SJCRH30 (cell line): ENCODE measurements around the gene NPPA. TPM values are rescaled to one million over a fixed set of nuclear protein-coding genes. Genes with fewer than 3 reads are reported as not detected.
A peak's percentile ranks its signal among the peaks of the same experiment; 100 is the strongest.

Source experiments
- DNase-seq, 2 experiments: peaks; one replicate each; pipeline ENCODE4 v3.0.0-alpha.2; 2015 to 2020
- H3K27ac ChIP-seq: fragments of 250-450 bp; sonication (Bioruptor Pico); 2 replicates; pipeline ENCODE4 v1.5.1; 2020; ENCODE audit warnings: mild to moderate bottlenecking, moderate library complexity
- H3K27me3 ChIP-seq: fragments of 250-450 bp; sonication (Bioruptor Pico); 2 replicates; pipeline ENCODE4 v1.5.1; 2020; ENCODE audit warnings: mild to moderate bottlenecking, moderate library complexity
- H3K36me3 ChIP-seq: fragments of 250-450 bp; sonication (Bioruptor Pico); 2 replicates; pipeline ENCODE4 v1.5.1; 2020; ENCODE audit warnings: mild to moderate bottlenecking, moderate library complexity
- H3K4me1 ChIP-seq: fragments of 250-450 bp; sonication (Bioruptor Pico); 2 replicates; pipeline ENCODE4 v1.5.1; 2020; ENCODE audit warnings: mild to moderate bottlenecking, moderate library complexity
- H3K4me3 ChIP-seq: fragments of 250-450 bp; sonication (Bioruptor Pico); 2 replicates; pipeline ENCODE4 v1.5.1; 2020; ENCODE audit warnings: mild to moderate bottlenecking, moderate library complexity
- H3K9me3 ChIP-seq: fragments of 250-450 bp; sonication (Bioruptor Pico); replicated peaks from 2 replicates; pipeline ENCODE4 v1.5.1; 2020; ENCODE audit warnings: mild to moderate bottlenecking, moderate library complexity
- total RNA-seq: library from RNA; depleted of rRNA; stranded (reverse); fragments of >200 nt; shearing (Covaris generic); gene quantifications from 2 replicates; pipeline ENCODE4 v1.2.3, GENCODE V29; 2014

The NPPA gene
- total RNA-seq, 1 experiment from 2014 or later = 0.61 TPM

GRCh38 chr1:11860083-11860482, 12.5 kb upstream of the NPPA start:
- Histone ChIP-seq H3K4me3 (no peak overlapping the region), H3K9me3 (0 out of 2 replicates have a peak, but pooled peaks cover 5% of the 10 kb centered on the region), H3K36me3 (no peaks in the 10 kb centered on the region), H3K4me1 (peaks cover 33% of the 10 kb centered on the region), H3K27ac (no peak overlapping the region; the same call in 1 of the 2 replicates), H3K27me3 (peaks cover 5% of the 10 kb centered on the region; the same call in 1 of the 2 replicates)
- DNase-seq = no peak

GRCh38 chr1:11858968-11859871, 11.6 kb upstream of the NPPA start:
- Histone ChIP-seq H3K36me3 (no peaks in the 10 kb centered on the region), H3K4me3 (peak overlapping the region; percentile 1; the same call in 1 of the 2 replicates), H3K9me3 (0 out of 2 replicates have a peak, but pooled peaks cover 5% of the 10 kb centered on the region), H3K27ac (no peak overlapping the region; the same call in 1 of the 2 replicates), H3K4me1 (peaks cover 33% of the 10 kb centered on the region), H3K27me3 (0 out of 2 replicates have a peak, but pooled peaks cover 2% of the 10 kb centered on the region)
- DNase-seq = peak; percentile 87 to 89

- H3K4me3 ChIP-seq = peak within 1 kb of the TSS; percentile 1; the same call in 1 of the 2 replicates
- H3K36me3 ChIP-seq = no peaks in the 10 kb centered on the region
- no peak for DNase-seq
- no peak within 1 kb of the TSS; the same call in 1 of the 2 replicates for H3K27ac ChIP-seq
- 0 out of 2 replicates have a peak, but pooled peaks cover 5% of the 10 kb centered on the region for H3K9me3 ChIP-seq
- H3K27me3 ChIP-seq = 0 out of 2 replicates have a peak, but pooled peaks cover 2% of the 10 kb centered on the region
- H3K4me1 ChIP-seq = peaks cover 33% of the 10 kb centered on the region
Observed at GRCh38 chr1:11858613-11858967, 11.0 kb upstream of the NPPA start, which contains the start of gene NPPB. Gene NPPB (minus strand): TSS chr1:11858945. CDS start chr1:11858833, 112 bp downstream.

GRCh38 chr1:11858158-11858557, 10.6 kb upstream of the NPPA start:
- no peaks in the 10 kb centered on the region for H3K36me3 ChIP-seq
- H3K27me3 ChIP-seq = 0 out of 2 replicates have a peak, but pooled peaks cover 2% of the 10 kb centered on the region
- H3K9me3 ChIP-seq = 0 out of 2 replicates have a peak, but pooled peaks cover 5% of the 10 kb centered on the region
- DNase-seq = no peak
- peaks cover 33% of the 10 kb centered on the region for H3K4me1 ChIP-seq
- H3K4me3 ChIP-seq = no peak overlapping the region; the same call in 1 of the 2 replicates
- H3K27ac ChIP-seq = no peak overlapping the region

- Histone ChIP-seq H3K9me3 (0 out of 2 replicates have a peak, but pooled peaks cover 5% of the 10 kb centered on the region), H3K36me3 (no peaks in the 10 kb centered on the region), H3K27me3 (0 out of 2 replicates have a peak, but pooled peaks cover 2% of the 10 kb centered on the region), H3K4me1 (peaks cover 38% of the 10 kb centered on the region), H3K27ac (no peak overlapping the region; the same call in 1 of the 2 replicates), H3K4me3 (no peak overlapping the region)
- DNase-seq = peak in 1 of 2 experiments; percentile 46
Observed at GRCh38 chr1:11857164-11857851, 9.7 kb upstream of the NPPA start.

- no peak overlapping the region; the same call in 1 of the 2 replicates for H3K27ac ChIP-seq
- peak; percentile 29 to 46 for DNase-seq
- 0 out of 2 replicates have a peak, but pooled peaks cover 3% of the 10 kb centered on the region for H3K9me3 ChIP-seq
- peaks cover 39% of the 10 kb centered on the region for H3K4me1 ChIP-seq
- 0 out of 2 replicates have a peak, but pooled peaks cover 2% of the 10 kb centered on the region for H3K27me3 ChIP-seq
- no peak overlapping the region for H3K4me3 ChIP-seq
- no peaks in the 10 kb centered on the region for H3K36me3 ChIP-seq
Observed at GRCh38 chr1:11856698-11857097, 9.1 kb upstream of the NPPA start.

- Histone ChIP-seq H3K4me3 (no peak overlapping the region), H3K9me3 (no peaks in the 10 kb centered on the region), H3K4me1 (peaks cover 52% of the 10 kb centered on the region), H3K27me3 (0 out of 2 replicates have a peak, but pooled peaks cover 2% of the 10 kb centered on the region), H3K36me3 (no peaks in the 10 kb centered on the region), H3K27ac (no peak overlapping the region)
- DNase-seq = no peak
Observed at GRCh38 chr1:11855430-11855829, 7.8 kb upstream of the NPPA start.

GRCh38 chr1:11854519-11854918, 6.9 kb upstream of the NPPA start:
- no peaks in the 10 kb centered on the region for H3K36me3 ChIP-seq
- H3K27ac ChIP-seq = no peak overlapping the region
- 0 out of 2 replicates have a peak, but pooled peaks cover 2% of the 10 kb centered on the region for H3K27me3 ChIP-seq
- H3K9me3 ChIP-seq = no peaks in the 10 kb centered on the region
- DNase-seq = no peak
- H3K4me1 ChIP-seq = peaks cover 49% of the 10 kb centered on the region
- no peak overlapping the region for H3K4me3 ChIP-seq

GRCh38 chr1:11851180-11851579, 3.6 kb upstream of the NPPA start:
- H3K4me3 ChIP-seq = no peak overlapping the region

GRCh38 chr1:11850156-11850555, 2.6 kb upstream of the NPPA start:
- Histone ChIP-seq H3K4me3 (no peak overlapping the region), H3K9me3 (no peaks in the 10 kb centered on the region), H3K27me3 (no peaks in the 10 kb centered on the region), H3K27ac (no peak overlapping the region), H3K36me3 (no peaks in the 10 kb centered on the region), H3K4me1 (peaks cover 39% of the 10 kb centered on the region)
- no peak for DNase-seq

More at GRCh38 chr1:11851180-11851579, 3.6 kb upstream of the NPPA start:
- Histone ChIP-seq H3K27ac (no peak overlapping the region), H3K9me3 (no peaks in the 10 kb centered on the region), H3K4me1 (peaks cover 39% of the 10 kb centered on the region), H3K27me3 (no peaks in the 10 kb centered on the region), H3K36me3 (no peaks in the 10 kb centered on the region)
- peak; percentile 81 to 86 for DNase-seq

- Histone ChIP-seq H3K27me3 (no peaks in the 10 kb centered on the region), H3K27ac (0 out of 2 replicates have a peak overlapping the region, but pooled peaks have one; percentile 2), H3K36me3 (no peaks in the 10 kb centered on the region), H3K4me3 (no peak overlapping the region), H3K4me1 (peaks cover 39% of the 10 kb centered on the region), H3K9me3 (no peaks in the 10 kb centered on the region)
- no peak for DNase-seq
Observed at GRCh38 chr1:11848373-11848700, 754 bp upstream of the NPPA start.

- H3K27ac ChIP-seq = no peak overlapping the region
Observed at GRCh38 chr1:11845641-11846335, 1.8 kb downstream of the NPPA start.

GRCh38 chr1:11842154-11843041, 5.2 kb downstream of the NPPA start:
- Histone ChIP-seq H3K27ac (no peak overlapping the region), H3K27me3 (no peaks in the 10 kb centered on the region), H3K9me3 (no peaks in the 10 kb centered on the region), H3K36me3 (peaks cover 24% of the 10 kb centered on the region), H3K4me3 (no peak overlapping the region), H3K4me1 (peaks cover 13% of the 10 kb centered on the region)
- DNase-seq = peak; percentile 45 to 61

More at GRCh38 chr1:11845641-11846335, 1.8 kb downstream of the NPPA start:
- no peaks in the 10 kb centered on the region for H3K27me3 ChIP-seq
- peak in 1 of 2 experiments; percentile 69 for DNase-seq
- peaks cover 2% of the 10 kb centered on the region; the same call in 1 of the 2 replicates for H3K36me3 ChIP-seq
- H3K4me3 ChIP-seq = no peak overlapping the region
- no peaks in the 10 kb centered on the region for H3K9me3 ChIP-seq
- peaks cover 33% of the 10 kb centered on the region for H3K4me1 ChIP-seq
